GM10266 (cell line): Measurements from ENCODE around the gene KIAA0825.

Experiments used
- DNase-seq: peaks from one replicate; pipeline ENCODE4 v3.0.0; 2012; ENCODE audit errors: extremely low spot score
- TF ChIP-seq, protein P1 (sequence below): IDR thresholded peaks from 2 replicates; pipeline ENCODE4 v1.5.1; 2012; ENCODE audit warnings: mild to moderate bottlenecking, low read depth; ENCODE audit not compliant: control insufficient read depth, insufficient read depth; ENCODE audit errors: missing control alignments

Gene KIAA0825

DNA sequence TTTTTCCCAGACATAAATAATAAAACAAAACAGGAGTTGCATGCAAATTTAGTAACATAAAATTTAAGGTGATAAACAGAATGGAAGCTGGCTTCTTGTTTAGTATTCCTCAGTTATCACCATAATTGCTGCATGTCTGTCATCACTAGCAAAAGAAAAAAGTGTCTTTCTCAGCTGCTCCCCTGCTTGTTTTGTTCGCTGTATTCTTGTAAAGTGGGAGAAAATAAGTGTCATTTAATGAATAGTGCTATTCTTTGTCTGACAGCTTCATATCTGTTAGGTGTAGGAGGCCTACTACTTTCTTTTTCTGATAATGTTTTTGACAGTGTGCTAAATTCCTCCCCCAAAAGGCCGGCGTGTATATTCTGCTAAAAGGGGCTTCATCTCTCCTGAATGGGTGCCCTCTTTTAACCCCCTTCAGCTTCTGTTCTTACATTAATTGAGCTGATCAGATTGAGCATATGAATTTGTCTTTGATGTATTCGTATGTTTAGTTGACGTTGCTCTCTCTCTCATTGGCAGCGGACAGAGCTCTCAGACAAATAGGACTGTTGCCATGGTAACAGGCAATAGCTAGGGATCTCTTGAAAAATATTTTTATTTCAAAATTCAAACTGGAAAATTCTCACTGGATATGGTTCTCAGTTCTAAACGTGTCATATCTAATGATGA, 303.8 kb downstream of the KIAA0825 start:
- DNase-seq = no peak
- TF ChIP-seq, protein P1, sequence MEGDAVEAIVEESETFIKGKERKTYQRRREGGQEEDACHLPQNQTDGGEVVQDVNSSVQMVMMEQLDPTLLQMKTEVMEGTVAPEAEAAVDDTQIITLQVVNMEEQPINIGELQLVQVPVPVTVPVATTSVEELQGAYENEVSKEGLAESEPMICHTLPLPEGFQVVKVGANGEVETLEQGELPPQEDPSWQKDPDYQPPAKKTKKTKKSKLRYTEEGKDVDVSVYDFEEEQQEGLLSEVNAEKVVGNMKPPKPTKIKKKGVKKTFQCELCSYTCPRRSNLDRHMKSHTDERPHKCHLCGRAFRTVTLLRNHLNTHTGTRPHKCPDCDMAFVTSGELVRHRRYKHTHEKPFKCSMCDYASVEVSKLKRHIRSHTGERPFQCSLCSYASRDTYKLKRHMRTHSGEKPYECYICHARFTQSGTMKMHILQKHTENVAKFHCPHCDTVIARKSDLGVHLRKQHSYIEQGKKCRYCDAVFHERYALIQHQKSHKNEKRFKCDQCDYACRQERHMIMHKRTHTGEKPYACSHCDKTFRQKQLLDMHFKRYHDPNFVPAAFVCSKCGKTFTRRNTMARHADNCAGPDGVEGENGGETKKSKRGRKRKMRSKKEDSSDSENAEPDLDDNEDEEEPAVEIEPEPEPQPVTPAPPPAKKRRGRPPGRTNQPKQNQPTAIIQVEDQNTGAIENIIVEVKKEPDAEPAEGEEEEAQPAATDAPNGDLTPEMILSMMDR = no peak

DNA sequence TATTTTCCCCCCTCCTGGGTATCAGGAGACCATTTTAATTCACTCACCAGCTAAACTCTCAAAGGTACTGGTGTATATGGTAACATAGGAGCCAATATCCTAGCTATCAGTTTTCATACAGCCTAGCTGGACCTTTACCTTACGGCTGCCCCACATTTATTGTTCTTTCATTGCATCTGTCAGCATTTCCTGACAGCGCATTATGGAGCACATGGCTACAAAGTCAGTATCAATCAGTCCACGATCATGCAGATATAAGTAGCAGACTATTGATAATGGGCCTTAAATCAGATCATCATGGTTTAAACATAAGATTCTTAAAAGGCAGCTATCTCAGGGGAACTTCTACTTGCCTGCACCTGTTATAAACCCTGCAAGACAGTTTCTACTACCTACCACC, 304.7 kb downstream of the KIAA0825 start:
- TF ChIP-seq, protein P1 = no peak

DNA sequence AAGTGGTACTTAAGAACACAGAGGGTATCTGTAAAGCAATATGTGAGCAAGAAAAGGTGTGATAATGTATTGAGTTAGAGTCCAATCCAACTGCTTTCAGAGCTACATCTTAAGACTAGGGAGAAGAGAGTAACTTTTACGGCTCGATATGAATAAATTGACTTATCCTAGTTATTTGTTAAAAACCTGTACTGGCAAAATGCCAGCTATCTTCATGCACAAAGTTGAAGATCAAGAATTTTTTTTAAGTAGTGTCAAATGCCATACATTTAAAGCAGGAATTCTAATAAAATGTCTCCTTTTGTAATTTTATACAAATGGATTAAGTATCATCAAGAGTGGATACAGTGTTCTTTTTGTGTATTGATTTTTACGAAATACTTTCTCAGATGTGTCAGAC, 305.2 kb downstream of the KIAA0825 start:
- TF ChIP-seq, protein P1 = no peak
- no peak for DNase-seq

More for the DNA sequence above, 304.7 kb downstream of the KIAA0825 start:
- no peak for DNase-seq

DNA sequence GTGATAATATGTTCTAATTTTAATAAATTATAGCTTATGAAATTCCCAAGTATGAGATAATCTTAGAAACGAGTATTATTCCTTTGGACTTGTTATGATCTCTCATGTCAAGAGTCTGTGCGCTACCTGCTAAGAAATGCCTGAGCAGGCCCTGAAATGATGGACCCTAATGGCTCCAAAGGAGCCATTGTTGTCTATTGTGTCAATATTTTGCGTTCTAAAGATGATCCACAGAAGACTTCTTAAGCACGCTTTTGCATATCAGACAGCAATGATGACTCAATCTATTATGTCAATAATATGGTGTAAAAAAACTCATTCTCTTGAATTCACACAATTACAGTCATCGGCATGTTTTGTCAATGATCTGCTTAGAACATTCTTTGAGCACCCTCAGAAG, 306.1 kb downstream of the KIAA0825 start:
- TF ChIP-seq, protein P1 = no peak
- DNase-seq = no peak

GRCh38 chr5:94310833-94311232, 307.6 kb downstream of the KIAA0825 start:
- no peak for DNase-seq

DNA sequence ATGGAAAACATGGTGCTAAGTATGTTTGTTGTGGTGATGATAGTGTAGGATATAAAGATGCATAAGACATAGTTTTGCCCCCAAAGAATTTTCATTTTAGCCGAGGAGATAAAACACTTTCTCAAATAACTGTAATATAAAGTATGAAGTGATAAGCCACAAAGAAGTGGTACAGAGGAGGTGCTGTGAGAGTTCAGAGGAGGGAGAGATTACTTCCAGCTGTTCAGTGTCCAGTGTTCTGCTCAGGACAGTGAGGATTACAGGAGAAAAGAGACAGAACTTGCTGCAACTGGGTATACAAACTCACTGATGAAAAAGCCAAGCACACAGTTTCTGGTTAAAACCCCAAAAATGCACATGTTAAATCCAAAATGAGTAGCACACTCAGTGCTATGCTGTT, 309.3 kb downstream of the KIAA0825 start:
- no peak for DNase-seq
- TF ChIP-seq, protein P1 = no peak

More at GRCh38 chr5:94310833-94311232, 307.6 kb downstream of the KIAA0825 start:
- TF ChIP-seq, protein P1 = no peak

DNA sequence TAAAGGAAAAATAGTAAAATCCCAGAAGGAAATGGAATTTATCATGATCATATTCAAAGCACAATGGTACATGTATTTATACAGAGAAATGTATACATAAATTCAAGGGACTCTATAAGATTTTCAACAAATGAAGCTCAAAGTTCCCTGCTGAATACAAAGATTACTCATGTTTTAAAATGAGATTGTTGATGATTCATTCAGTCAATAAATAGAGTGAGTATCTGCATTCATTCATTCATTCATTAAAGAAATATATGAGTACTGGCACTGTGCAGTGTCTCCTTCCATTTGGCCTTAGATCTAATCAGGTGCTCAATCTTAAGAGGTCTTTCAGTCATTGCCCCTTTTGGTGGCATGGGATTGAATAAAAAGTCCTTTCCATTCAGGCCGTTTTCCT, 310.0 kb downstream of the KIAA0825 start:
- no peak for DNase-seq
- TF ChIP-seq, protein P1 = no peak
